PC-9 (cell line): ENCODE results near the gene DR1. TPM values are rescaled to one million over a fixed set of nuclear protein-coding genes. Genes with fewer than 3 reads are reported as not detected.

Source experiments
- BruUV-seq: library from RNA; stranded (reverse); fragments of 400-500 nt; replicated peaks from 2 replicates; lab custom pipeline; 2021; lab: Mats Ljungman, UMichigan
- CTCF ChIA-PET: fragments of 300-600 bp; sonication (Branson Sonifier 250); formaldehyde crosslinking; loops from one replicate; lab custom pipeline; 2022; ENCODE audit warnings: antibody characterized with exemption; lab: Charles Lee
- POLR2A ChIA-PET: fragments of 300-600 bp; sonication (Branson Sonifier 250); formaldehyde crosslinking; loops from one replicate; lab custom pipeline; 2022; ENCODE audit warnings: antibody characterized with exemption; ENCODE audit not compliant: unreplicated experiment; lab: Charles Lee
- DNase-seq, 2 experiments: peaks; one replicate each; pipeline versions ENCODE4 v3.0.0 to v3.0.0-alpha.2; 2015 to 2022; ENCODE audit warnings: mixed read lengths in 1 of 2
- H2AFZ ChIP-seq: fragments of 200-600 bp; sonication (generic); 2 replicates; pipeline ENCODE4 v1.8.1; 2017; ENCODE audit warnings: antibody characterized with exemption
- H3F3A ChIP-seq: fragments of 200-600 bp; sonication (generic); 2 replicates; pipeline ENCODE4 v1.8.1; 2017; ENCODE audit warnings: antibody characterized with exemption, mild to moderate bottlenecking, low read depth; ENCODE audit not compliant: insufficient read depth
- H3K27ac ChIP-seq: fragments of 200-600 bp; sonication (generic); 2 replicates; pipeline ENCODE4 v1.6.1; 2016; ENCODE audit warnings: mixed run types
- H3K27me3 ChIP-seq: fragments of 200-600 bp; sonication (generic); 2 replicates; pipeline ENCODE4 v1.6.1; 2016; ENCODE audit warnings: low read depth, mixed run types; ENCODE audit not compliant: insufficient read depth
- H3K36me3 ChIP-seq: fragments of 200-600 bp; sonication (generic); 2 replicates; pipeline ENCODE4 v1.6.1; 2016; ENCODE audit warnings: low read depth, mixed run types
- H3K4me1 ChIP-seq: fragments of 200-600 bp; sonication (generic); replicated peaks from 2 replicates; pipeline ENCODE4 v1.6.1; 2016; ENCODE audit warnings: mixed run types; ENCODE audit not compliant: insufficient read depth
- H3K4me2 ChIP-seq: fragments of 200-600 bp; sonication (generic); 2 replicates; pipeline ENCODE4 v1.6.1; 2017; ENCODE audit warnings: mixed run types
- H3K4me3 ChIP-seq: fragments of 200-600 bp; sonication (generic); 2 replicates; pipeline ENCODE4 v1.6.1; 2016; ENCODE audit warnings: mixed run types
- H3K79me2 ChIP-seq: fragments of 200-600 bp; sonication (generic); 2 replicates; pipeline ENCODE4 v1.6.1; 2017; ENCODE audit warnings: low read depth, mixed run types
- H3K9me2 ChIP-seq: fragments of 200-600 bp; sonication (generic); 2 replicates; pipeline ENCODE4 v1.8.1; 2017; ENCODE audit warnings: mild to moderate bottlenecking; ENCODE audit not compliant: insufficient read depth
- H3K9me3 ChIP-seq: fragments of 200-600 bp; sonication (generic); 2 replicates; pipeline ENCODE4 v1.8.1; 2016; ENCODE audit warnings: low read depth; ENCODE audit not compliant: insufficient read depth
- H4K20me1 ChIP-seq: fragments of 200-600 bp; sonication (generic); 2 replicates; pipeline ENCODE4 v1.8.1; 2017; ENCODE audit not compliant: insufficient read depth
- EZH2 ChIP-seq: fragments of 200-600 bp; sonication (generic); IDR thresholded peaks from 2 replicates; pipeline ENCODE4 v1.8.0; 2017; ENCODE audit warnings: antibody characterized with exemption, low read depth
- intact Hi-C: fragments of 100-400 bp; cut with micrococcal nuclease; formaldehyde crosslinking; loops from one replicate; pipeline ENCODE4 v1.10.0; 2022; ENCODE audit not compliant: unreplicated experiment
- total RNA-seq: library from RNA; stranded (reverse); gene quantifications from 2 replicates; pipeline ENCODE4 v1.2.3, GENCODE V29; 2021
- TF ChIP-seq, protein P1 (sequence below): fragments of 200-600 bp; sonication (generic); conservative IDR thresholded peaks from 2 replicates; pipeline ENCODE4 v1.6.1; 2017; ENCODE audit warnings: mixed run types, antibody characterized with exemption, mild to moderate bottlenecking, moderate library complexity

Gene DR1
- total RNA-seq, 1 experiment from 2014 or later, result 37.8 TPM

DNA sequence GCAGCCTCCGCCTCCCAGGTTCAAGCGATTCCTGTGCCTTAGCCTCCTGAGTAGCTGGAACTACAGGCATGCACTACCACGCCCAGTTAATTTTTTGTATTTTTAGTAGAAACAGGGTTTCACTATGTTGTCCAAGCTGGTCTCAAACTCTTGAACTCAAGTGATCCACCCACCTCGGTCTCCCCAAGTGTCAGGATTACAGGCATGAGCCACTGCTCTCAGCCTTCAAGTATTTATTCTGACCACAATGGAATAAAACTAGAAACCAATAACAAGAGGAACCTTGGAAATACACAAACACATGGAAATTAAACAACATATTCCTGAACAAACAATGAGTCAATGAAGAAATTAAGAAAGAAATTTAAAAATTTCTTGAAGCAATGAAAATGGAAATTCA lies 32.7 kb upstream of the DR1 start:
- POLR2A ChIA-PET, result no interaction called here

DNA sequence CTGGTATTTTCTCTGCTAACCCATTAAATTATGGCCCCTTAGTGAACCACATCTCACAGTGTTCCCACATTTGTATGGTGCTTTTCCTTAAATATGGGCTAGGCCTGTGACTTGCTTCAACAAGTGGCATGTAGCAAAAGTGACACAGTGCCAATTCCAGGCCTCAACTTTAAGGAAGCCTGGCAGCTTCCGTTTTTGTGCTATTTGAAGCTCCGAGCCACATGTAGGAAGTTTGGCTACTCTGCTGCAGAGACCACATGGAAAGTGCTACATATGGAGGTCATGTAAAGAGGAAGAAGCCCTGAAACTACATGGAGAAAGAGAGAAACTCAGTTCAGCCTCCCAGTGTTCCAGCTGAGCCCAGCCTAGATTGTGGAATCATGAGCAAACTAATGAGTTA lies 28.5 kb upstream of the DR1 start:
- peaks cover 12% of the 10 kb centered on the region for H3K4me1 ChIP-seq
- TF ChIP-seq, protein P1, sequence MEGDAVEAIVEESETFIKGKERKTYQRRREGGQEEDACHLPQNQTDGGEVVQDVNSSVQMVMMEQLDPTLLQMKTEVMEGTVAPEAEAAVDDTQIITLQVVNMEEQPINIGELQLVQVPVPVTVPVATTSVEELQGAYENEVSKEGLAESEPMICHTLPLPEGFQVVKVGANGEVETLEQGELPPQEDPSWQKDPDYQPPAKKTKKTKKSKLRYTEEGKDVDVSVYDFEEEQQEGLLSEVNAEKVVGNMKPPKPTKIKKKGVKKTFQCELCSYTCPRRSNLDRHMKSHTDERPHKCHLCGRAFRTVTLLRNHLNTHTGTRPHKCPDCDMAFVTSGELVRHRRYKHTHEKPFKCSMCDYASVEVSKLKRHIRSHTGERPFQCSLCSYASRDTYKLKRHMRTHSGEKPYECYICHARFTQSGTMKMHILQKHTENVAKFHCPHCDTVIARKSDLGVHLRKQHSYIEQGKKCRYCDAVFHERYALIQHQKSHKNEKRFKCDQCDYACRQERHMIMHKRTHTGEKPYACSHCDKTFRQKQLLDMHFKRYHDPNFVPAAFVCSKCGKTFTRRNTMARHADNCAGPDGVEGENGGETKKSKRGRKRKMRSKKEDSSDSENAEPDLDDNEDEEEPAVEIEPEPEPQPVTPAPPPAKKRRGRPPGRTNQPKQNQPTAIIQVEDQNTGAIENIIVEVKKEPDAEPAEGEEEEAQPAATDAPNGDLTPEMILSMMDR, result no peak
- TF ChIP-seq EZH2, result no peak
- no peaks in the 10 kb centered on the region for H3K79me2 ChIP-seq
- no peak for DNase-seq
- intact Hi-C loops, result no loop called here
- H3K4me2 ChIP-seq, result no peak overlapping the region
- peaks cover 5% of the 10 kb centered on the region; the same call in 1 of the 2 replicates for H3F3A ChIP-seq
- ChIA-PET POLR2A (interaction anchor here (0.6 to 0.7 kb wide), 2 partner anchors 14 to 158 kb away, joined by 3 to 8 read pairs; no protein-coding TSS in a partner anchor), CTCF (interaction anchor here (0.6 kb wide), 1 partner anchor 237 kb away, joined by 3 read pairs; no protein-coding TSS in a partner anchor)
- no peaks in the 10 kb centered on the region for H3K9me3 ChIP-seq
- BruUV-seq, result no TSS peak
- H3K4me3 ChIP-seq, result no peak overlapping the region
- no peaks in the 10 kb centered on the region for H4K20me1 ChIP-seq
- H3K27me3 ChIP-seq, result no peaks in the 10 kb centered on the region
- no peak overlapping the region for H2AFZ ChIP-seq
- no peaks in the 10 kb centered on the region for H3K36me3 ChIP-seq
- no peak overlapping the region for H3K27ac ChIP-seq
- no peaks in the 10 kb centered on the region; the same call in 1 of the 2 replicates for H3K9me2 ChIP-seq

More for the DNA sequence above, 32.7 kb upstream of the DR1 start:
- CTCF ChIA-PET, result interaction anchor here (0.7 kb wide), 1 partner anchor 19 kb away, joined by 4 read pairs; no protein-coding TSS in a partner anchor
- Histone ChIP-seq H3F3A (no peaks in the 10 kb centered on the region), H3K9me2 (no peaks in the 10 kb centered on the region; the same call in 1 of the 2 replicates), H3K79me2 (no peaks in the 10 kb centered on the region), H3K4me1 (no peaks in the 10 kb centered on the region), H4K20me1 (no peaks in the 10 kb centered on the region), H3K27me3 (no peaks in the 10 kb centered on the region), H2AFZ (no peak overlapping the region), H3K36me3 (no peaks in the 10 kb centered on the region), H3K27ac (no peak overlapping the region), H3K4me3 (no peak overlapping the region), H3K4me2 (no peak overlapping the region), H3K9me3 (no peaks in the 10 kb centered on the region)
- DNase-seq, result no peak
- BruUV-seq, result no TSS peak
- TF ChIP-seq, protein P1, result no peak
- no peak for TF ChIP-seq EZH2
- intact Hi-C loops, result no loop called here

DNA sequence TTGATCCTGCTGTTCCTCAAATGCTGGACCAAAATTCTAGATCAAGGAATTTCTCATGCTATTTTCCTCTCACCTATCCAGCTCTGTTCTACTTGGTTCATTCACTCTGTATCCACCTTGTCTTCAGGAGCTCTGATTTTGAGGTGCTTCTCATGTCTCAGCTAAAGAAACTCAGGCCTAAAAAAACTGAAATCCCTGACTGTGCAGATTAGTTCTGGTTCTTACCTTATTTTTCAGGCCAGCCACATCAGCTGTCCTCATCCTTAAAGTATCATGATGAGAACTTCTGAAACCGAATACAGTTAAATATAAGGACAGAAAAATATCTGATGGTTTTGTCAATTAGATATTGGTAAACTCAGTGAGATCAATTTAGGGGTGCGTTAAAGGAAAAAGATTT lies 27.8 kb upstream of the DR1 start:
- Histone ChIP-seq H3K4me2 (no peak overlapping the region), H3K36me3 (no peaks in the 10 kb centered on the region), H3K4me1 (peaks cover 19% of the 10 kb centered on the region), H3K9me2 (no peaks in the 10 kb centered on the region; the same call in 1 of the 2 replicates), H3K27ac (no peak overlapping the region), H3K79me2 (no peaks in the 10 kb centered on the region), H3F3A (peaks cover 11% of the 10 kb centered on the region; the same call in 1 of the 2 replicates), H4K20me1 (no peaks in the 10 kb centered on the region), H3K4me3 (no peak overlapping the region), H3K27me3 (no peaks in the 10 kb centered on the region), H2AFZ (no peak overlapping the region), H3K9me3 (no peaks in the 10 kb centered on the region)
- TF ChIP-seq, protein P1, result no peak
- TF ChIP-seq EZH2, result no peak
- no TSS peak for BruUV-seq
- no peak for DNase-seq
- ChIA-PET CTCF (no interaction called here), POLR2A (interaction anchor here (0.7 kb wide), 1 partner anchor 27 kb away, joined by 3 read pairs; no protein-coding TSS in a partner anchor)
- intact Hi-C loops, result no loop called here
